ENCODE data around the gene RNU1-2. TPM values are rescaled to one million over a fixed set of nuclear protein-coding genes. Genes with fewer than 3 reads are reported as not detected.

The RNU1-2 gene
- total and polyA plus RNA-seq, 2 of the 8 experiments (the other 6 are each of a cell fraction or from before 2014, with no cell fraction given), result 145 to 1,303 TPM

- H4K8ac ChIP-seq (ENCODE audit: extremely low read depth, insufficient read depth, low read length), result peak overlapping the region; percentile 41; the same call in 1 of the 2 replicates
- H2BK15ac ChIP-seq (ENCODE audit: low read length), result no peak overlapping the region
- no peak overlapping the region for H2BK120ac ChIP-seq (replicated peaks; ENCODE audit: low read depth, low read length)
- H3K79me2 ChIP-seq (ENCODE audit: control insufficient read depth in 1 of 2, insufficient read depth in 2 of 2, low read length in 2 of 2), result peaks cover 0 to 21% of the 10 kb centered on the region in 2 experiments; a peak in 2 of 4 replicates
- H3K4ac ChIP-seq (replicated peaks; ENCODE audit: insufficient read length, low read depth, low read length), result no peak overlapping the region
- H3K56ac ChIP-seq (replicated peaks; ENCODE audit: insufficient read length, low read depth, low read length), result no peak overlapping the region
- H2AK5ac ChIP-seq (ENCODE audit: low read depth, low read length), result no peak overlapping the region
- no peak overlapping the region for H3K18ac ChIP-seq (ENCODE audit: extremely low read depth, low read length)
- no peak overlapping the region for H3K4me2 ChIP-seq (ENCODE audit: insufficient read depth in 1 of 2, low read depth in 2 of 2, low read length in 2 of 2)
- no peak overlapping the region for H3K23ac ChIP-seq (ENCODE audit: insufficient read length)
- no peak overlapping the region for H2AFZ ChIP-seq (ENCODE audit: low read length)
- no peaks in the 10 kb centered on the region; the same call in 1 of the 2 replicates for H3K23me2 ChIP-seq (ENCODE audit: low read depth, low read length)
- H3K36me3 ChIP-seq (ENCODE audit: control insufficient read depth in 2 of 4, insufficient read depth in 4 of 4, low read length in 3 of 4), result peaks cover 0 to 6% (median 5%) of the 10 kb centered on the region in 4 experiments; a peak in 2 of 8 replicates
- peaks cover 24% of the 10 kb centered on the region for H3K79me1 ChIP-seq (ENCODE audit: low read depth, low read length)
- ChIA-PET CTCF (ENCODE audit: partially characterized antibody) (no interaction called here), POLR2A (ENCODE audit: partially characterized antibody) (no interaction called here)
- FAIRE-seq, result no peak
- no peak overlapping the region for H2BK5ac ChIP-seq (ENCODE audit: low read depth, low read length)
- H3K9ac ChIP-seq (replicated peaks in 1 of 4; ENCODE audit: extremely low read depth in 1 of 4, low read depth in 3 of 4, low read length in 3 of 4), result no peak overlapping the region; a peak in 1 of 7 replicates
- H2BK12ac ChIP-seq (ENCODE audit: low read depth, low read length), result no peak overlapping the region
- no peak overlapping the region for H3K27ac ChIP-seq (ENCODE audit: low read depth, low read length)
- 87% methylated on average over 14 of the region's 14 CpGs; no CpG with 5 or more reads in 1 of the 2 experiments for WGBS, 2 experiments (ENCODE audit: extremely low coverage in 1 of 2, insufficient coverage in 1 of 2, insufficient read length in 1 of 2, insufficient replicate concordance in 2 of 2, low coverage in 1 of 2, low lambda C conversion rate in 2 of 2, missing lambda C conversion rate in 1 of 2)
- H4K5ac ChIP-seq (ENCODE audit: insufficient read length, low read depth, low read length), result no peak overlapping the region
- H2BK20ac ChIP-seq (ENCODE audit: low read length), result no peak overlapping the region
- peaks cover 2 to 17% of the 10 kb centered on the region in 2 experiments for H4K20me1 ChIP-seq (replicated peaks in 1 of 2; ENCODE audit: control insufficient read depth in 1 of 2, insufficient read depth in 2 of 2, low read length in 2 of 2)
- H3K14ac ChIP-seq (ENCODE audit: insufficient read length), result no peak overlapping the region
- H3K27me3 ChIP-seq (replicated peaks in 1 of 4; ENCODE audit: control insufficient read depth in 3 of 4, extremely low read depth in 1 of 4, insufficient read depth in 3 of 4, low read length in 3 of 4), result no peaks in the 10 kb centered on the region
- DNase-seq (ENCODE audit: low read depth in 1 of 2, low spot score in 2 of 2), result no peak
- no peak overlapping the region for H3K4me3 ChIP-seq (ENCODE audit: extremely low read depth in 1 of 4, insufficient read depth in 2 of 4, low read depth in 3 of 4, low read length in 4 of 4)
- H3K4me1 ChIP-seq (replicated peaks in 1 of 4; ENCODE audit: control insufficient read depth in 3 of 4, insufficient read depth in 4 of 4, low read length in 3 of 4), result peaks cover 0 to 22% (median 11%) of the 10 kb centered on the region in 4 experiments; a peak in 6 of 7 replicates
- H4K91ac ChIP-seq (replicated peaks; ENCODE audit: insufficient read length, low read length), result no peak overlapping the region
- H3K9me3 ChIP-seq (ENCODE audit: insufficient read depth in 2 of 2, low read depth in 1 of 2, low read length in 1 of 2), result no peaks in the 10 kb centered on the region
- no peak for TF ChIP-seq SIRT6 (IDR thresholded peaks at IDR 0.05; ENCODE audit: low read length)
- no peak for TF ChIP-seq ATF3 (IDR thresholded peaks at IDR 0.05; ENCODE audit: insufficient read depth, low read depth, low read length)
- TF ChIP-seq CBX8 (IDR thresholded peaks at IDR 0.05; ENCODE audit: borderline replicate concordance, low read depth, low read length), result no peak
Measured at GRCh38 chr1:16927256-16927655, 31.5 kb downstream of the RNU1-2 start.

Data from H1 (cell line).